Left renal cortex interstitium (tissue), 4 donors: ENCODE data around the gene EPHX1. TPM values are rescaled to one million over a fixed set of nuclear protein-coding genes. Genes with fewer than 3 reads are reported as not detected.
A peak's percentile ranks its signal among the peaks of the same experiment; 100 is the strongest.
"Not testable (repeated sequence)": the region's sequence is repeated elsewhere in the genome, so short reads cannot be mapped to it uniquely, and the experiment has no call there.

Source experiments
- DNase-seq, 4 donors: peaks; one replicate each; pipeline ENCODE4 v3.0.0-alpha.2; 2013; ENCODE audit warnings: low read depth in 4 of 4, low spot score in 2 of 4, missing footprints in 1 of 4
- polyA plus RNA-seq, 4 donors: library from polyadenylated mRNA; unstranded; fragments of 120-200 nt; gene quantifications; one replicate each; pipeline ENCODE4 v1.2.1, GENCODE V29; 2013; ENCODE audit not compliant: insufficient read length in 4 of 4

The EPHX1 gene
- polyA plus RNA-seq, 4 donors = 54.5 to 66.5 (median 57.6) TPM

- no peak for DNase-seq
Measured at GRCh38 chr1:225879521-225880221, 69.7 kb downstream of the EPHX1 start.

- DNase-seq = no peak
Measured at GRCh38 chr1:225880222-225880588, 70.3 kb downstream of the EPHX1 start.

- DNase-seq = no peak
Measured at GRCh38 chr1:225880636-225881035, 70.7 kb downstream of the EPHX1 start.

- DNase-seq = no peak
Measured at GRCh38 chr1:225881081-225881958, 71.4 kb downstream of the EPHX1 start.

GRCh38 chr1:225881959-225882693 lies 72.2 kb downstream of the EPHX1 start, which contains the start of gene TMEM63A:
TSS of gene TMEM63A (minus strand) at chr1:225882380. CDS start at chr1:225877580, 4,800 bp downstream.
- DNase-seq = peak in 3 of 4 donors; percentile 72 to 84 (median 82)

GRCh38 chr1:225882694-225883615 lies 73.0 kb downstream of the EPHX1 start:
- DNase-seq = no peak

- DNase-seq = no peak
Measured at GRCh38 chr1:225883616-225884265, 73.8 kb downstream of the EPHX1 start.

- no peak for DNase-seq
Measured at GRCh38 chr1:225885336-225885735, 75.4 kb downstream of the EPHX1 start.

- DNase-seq = no peak
Measured at GRCh38 chr1:225886159-225887029, 76.5 kb downstream of the EPHX1 start.

- no peak for DNase-seq
Measured at GRCh38 chr1:225887030-225887314, 77.0 kb downstream of the EPHX1 start.

- not testable (repeated sequence) for DNase-seq
Measured at GRCh38 chr1:225887554-225888288, 77.8 kb downstream of the EPHX1 start.

- no peak for DNase-seq
Measured at GRCh38 chr1:225888289-225888897, 78.5 kb downstream of the EPHX1 start.

- peak in 2 of 4 donors; percentile 82 to 83 for DNase-seq
Measured at GRCh38 chr1:225888898-225889601, 79.1 kb downstream of the EPHX1 start, which contains the start of gene LEFTY1. TSS of gene LEFTY1 (minus strand) at chr1:225889146. CDS start at chr1:225889066, 80 bp downstream.

- no peak for DNase-seq
Measured at GRCh38 chr1:225889743-225890142, 79.8 kb downstream of the EPHX1 start.

GRCh38 chr1:225890346-225891228 lies 80.7 kb downstream of the EPHX1 start:
- no peak for DNase-seq
